ENCODE data around the gene PDE11A. TPM values are rescaled to one million over a fixed set of nuclear protein-coding genes. Genes with fewer than 3 reads are reported as not detected.
"Not testable (repeated sequence)": the region's sequence is repeated elsewhere in the genome, so short reads cannot be mapped to it uniquely, and the experiment has no call there.

PDE11A gene
- total RNA-seq, 1 experiment from 2014 or later: not detected

DNA sequence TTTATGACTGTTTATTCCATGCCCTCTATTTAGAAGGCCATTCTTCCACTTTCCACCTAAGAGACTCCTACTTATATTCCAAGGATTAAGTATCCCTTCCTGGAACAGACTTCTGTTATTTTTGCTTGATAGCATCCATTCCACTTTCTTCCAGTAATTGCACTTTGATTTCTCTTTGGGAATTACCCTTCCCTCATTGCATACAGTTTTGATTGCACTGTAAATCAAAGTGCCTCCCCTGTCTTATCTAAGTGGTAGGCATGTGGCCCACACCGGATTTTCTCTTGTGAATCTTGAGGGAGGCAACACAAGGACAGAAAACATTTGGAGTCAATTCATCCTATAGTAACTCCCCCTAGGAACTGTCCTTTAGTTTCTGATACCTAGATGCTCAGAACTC is 120.4 kb downstream of the PDE11A start:
- no peak for TF ChIP-seq CTCF (IDR thresholded peaks at IDR 0.05; ENCODE audit: unreplicated experiment)
- CTCF ChIA-PET: no interaction called here
- POLR2A ChIA-PET: no interaction called here
- Mint-ChIP-seq H3K4me1 (ENCODE audit: insufficient read depth, unreplicated experiment) (no peaks in the 10 kb centered on the region), H3K4me3 (ENCODE audit: unreplicated experiment) (no peak overlapping the region), H3K36me3 (ENCODE audit: insufficient read depth, unreplicated experiment) (no peaks in the 10 kb centered on the region), H3K27ac (ENCODE audit: low read depth, unreplicated experiment) (no peak overlapping the region), H3K27me3 (ENCODE audit: insufficient read depth, unreplicated experiment) (no peaks in the 10 kb centered on the region), H3K9me3 (ENCODE audit: unreplicated experiment) (no peaks in the 10 kb centered on the region)
- no peak for DNase-seq (ENCODE audit: unreplicated experiment)
- intact Hi-C loops (cut with micrococcal nuclease): no loop called here
- no TSS peak for BruUV-seq (replicated peaks)

- CTCF ChIA-PET; BruUV-seq (replicated peaks); DNase-seq (ENCODE audit: unreplicated experiment); H3K4me3 Mint-ChIP-seq (ENCODE audit: unreplicated experiment); POLR2A ChIA-PET; H3K9me3 Mint-ChIP-seq (ENCODE audit: unreplicated experiment); intact Hi-C loops (cut with micrococcal nuclease); H3K4me1 Mint-ChIP-seq (ENCODE audit: insufficient read depth, unreplicated experiment); H3K27me3 Mint-ChIP-seq (ENCODE audit: insufficient read depth, unreplicated experiment); H3K36me3 Mint-ChIP-seq (ENCODE audit: insufficient read depth, unreplicated experiment); H3K27ac Mint-ChIP-seq (ENCODE audit: low read depth, unreplicated experiment): not testable (repeated sequence)
Observed at GRCh38 chr2:177947598-177947997, 125.0 kb downstream of the PDE11A start.

DNA sequence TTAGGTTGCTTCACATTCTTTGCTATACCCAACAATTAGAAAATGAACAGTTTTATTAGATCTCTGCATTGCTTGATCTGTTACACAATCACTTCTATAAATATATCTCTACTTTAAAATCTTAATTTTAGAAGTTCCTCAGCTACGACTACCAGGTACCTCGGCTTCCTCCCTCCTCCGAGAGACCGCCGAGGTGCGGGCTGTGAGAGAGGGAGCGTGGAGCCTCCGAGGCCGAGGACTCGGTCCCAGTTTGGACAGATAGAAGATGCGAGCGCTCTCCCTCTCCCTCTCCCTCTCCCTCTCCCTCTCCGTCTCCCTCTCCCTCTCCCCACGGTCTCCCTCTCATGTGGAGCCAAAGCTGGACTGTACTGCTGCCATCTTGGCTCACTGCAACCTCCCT is 128.0 kb downstream of the PDE11A start:
- DNase-seq (ENCODE audit: unreplicated experiment); H3K36me3 Mint-ChIP-seq (ENCODE audit: insufficient read depth, unreplicated experiment); BruUV-seq (replicated peaks); H3K27me3 Mint-ChIP-seq (ENCODE audit: insufficient read depth, unreplicated experiment); H3K27ac Mint-ChIP-seq (ENCODE audit: low read depth, unreplicated experiment); H3K4me1 Mint-ChIP-seq (ENCODE audit: insufficient read depth, unreplicated experiment); intact Hi-C loops (cut with micrococcal nuclease); H3K9me3 Mint-ChIP-seq (ENCODE audit: unreplicated experiment); H3K4me3 Mint-ChIP-seq (ENCODE audit: unreplicated experiment); POLR2A ChIA-PET; CTCF ChIA-PET: not testable (repeated sequence)

- H3K27me3 Mint-ChIP-seq (ENCODE audit: insufficient read depth, unreplicated experiment): no peaks in the 10 kb centered on the region
- peak; percentile 47 for DNase-seq (ENCODE audit: unreplicated experiment)
Observed at GRCh38 chr2:177942731-177943130, 129.8 kb downstream of the PDE11A start.

GRCh38 chr2:177939211-177939610 is 133.4 kb downstream of the PDE11A start:
- ChIA-PET CTCF (interaction anchor here (0.7 kb wide), 1 partner anchor 34 kb away, joined by 3 read pairs; no protein-coding TSS in a partner anchor), POLR2A (no interaction called here)
- intact Hi-C loops (cut with micrococcal nuclease): no loop called here
- BruUV-seq (replicated peaks): no TSS peak
- Mint-ChIP-seq H3K4me3 (ENCODE audit: unreplicated experiment) (no peak overlapping the region), H3K27me3 (ENCODE audit: insufficient read depth, unreplicated experiment) (no peaks in the 10 kb centered on the region), H3K27ac (ENCODE audit: low read depth, unreplicated experiment) (no peak overlapping the region), H3K36me3 (ENCODE audit: insufficient read depth, unreplicated experiment) (no peaks in the 10 kb centered on the region), H3K4me1 (ENCODE audit: insufficient read depth, unreplicated experiment) (no peaks in the 10 kb centered on the region), H3K9me3 (ENCODE audit: unreplicated experiment) (no peaks in the 10 kb centered on the region)
- no peak for TF ChIP-seq CTCF (IDR thresholded peaks at IDR 0.05; ENCODE audit: unreplicated experiment)
- no peak for DNase-seq (ENCODE audit: unreplicated experiment)

More at GRCh38 chr2:177942731-177943130, 129.8 kb downstream of the PDE11A start:
- H3K27ac Mint-ChIP-seq (ENCODE audit: low read depth, unreplicated experiment): no peak overlapping the region
- POLR2A ChIA-PET: no interaction called here
- H3K36me3 Mint-ChIP-seq (ENCODE audit: insufficient read depth, unreplicated experiment): no peaks in the 10 kb centered on the region
- BruUV-seq (replicated peaks): no TSS peak
- intact Hi-C loops (cut with micrococcal nuclease): no loop called here
- no peaks in the 10 kb centered on the region for H3K4me1 Mint-ChIP-seq (ENCODE audit: insufficient read depth, unreplicated experiment)
- TF ChIP-seq CTCF (IDR thresholded peaks at IDR 0.05; ENCODE audit: unreplicated experiment): no peak
- no peak overlapping the region for H3K4me3 Mint-ChIP-seq (ENCODE audit: unreplicated experiment)
- CTCF ChIA-PET: no interaction called here
- H3K9me3 Mint-ChIP-seq (ENCODE audit: unreplicated experiment): no peaks in the 10 kb centered on the region

All from MCF 10A (cell line).